Upper lobe of left lung (tissue), 6 donors: Measurements from ENCODE around the gene CRELD2. TPM values are rescaled to one million over a fixed set of nuclear protein-coding genes. Genes with fewer than 3 reads are reported as not detected.

Source experiments
- ATAC-seq, 2 donors: fragments of 200-7000 bp; cut with Tn5 transposase; one replicate each; pipeline ENCODE4 v1.9.1; 2022; ENCODE audit warnings: mild to moderate bottlenecking in 2 of 2, moderate library complexity in 2 of 2; ENCODE audit not compliant: low FRiP score in 2 of 2
- DNase-seq, 2 donors: peaks; one replicate each; pipeline ENCODE4 v3.0.0-alpha.2; 2019 to 2020
- H3K27ac ChIP-seq, 4 donors: fragments of 200-600 bp; sonication (generic); one replicate each; pipeline ENCODE4 v1.5.1; 2016 to 2019
- H3K27me3 ChIP-seq, 4 donors: fragments of 200-600 bp; sonication (generic); one replicate each; pipeline ENCODE4 v1.5.1; 2017 to 2019
- H3K36me3 ChIP-seq, 4 donors: fragments of 200-600 bp; sonication (generic); one replicate each; pipeline ENCODE4 v1.5.1; 2016 to 2019
- H3K4me1 ChIP-seq, 4 donors: fragments of 200-600 bp; sonication (generic); one replicate each; pipeline ENCODE4 v1.5.1; 2018 to 2019
- H3K4me3 ChIP-seq, 4 donors: fragments of 200-600 bp; sonication (generic); one replicate each; pipeline ENCODE4 v1.5.1; 2017 to 2019; ENCODE audit warnings: mild to moderate bottlenecking in 2 of 4, moderate library complexity in 1 of 4
- H3K9me3 ChIP-seq, 4 donors: fragments of 200-600 bp; sonication (generic); one replicate each; pipeline ENCODE4 v1.5.1; 2018 to 2019
- CTCF ChIP-seq, 6 experiments: fragments of 450-650 bp in 4 of 6; fragments of 200-600 bp in 2 of 6; sonication (generic) in 2 of 6; IDR thresholded peaks; one replicate each; pipeline ENCODE4 v1.5.1; 2016 to 2019; ENCODE audit warnings: antibody characterized with exemption in 6 of 6
- EP300 ChIP-seq, 4 donors: sonication (generic); formaldehyde crosslinking; IDR thresholded peaks; one replicate each; pipeline ENCODE4 v1.5.1; 2017; ENCODE audit warnings: antibody characterized with exemption in 4 of 4, control low read depth in 2 of 4
- POLR2A ChIP-seq, 4 donors: fragments of 450-650 bp; IDR thresholded peaks; one replicate each; pipeline ENCODE4 v1.5.1; 2016 to 2017; ENCODE audit warnings: antibody characterized with exemption in 4 of 4, mild to moderate bottlenecking in 2 of 4
- POLR2AphosphoS5 ChIP-seq, 2 donors: sonication (generic); formaldehyde crosslinking; IDR thresholded peaks; one replicate each; pipeline ENCODE4 v1.5.1; 2017; ENCODE audit warnings: antibody characterized with exemption in 2 of 2
- WGBS, 2 donors: methylation state at CpG; one replicate each; pipeline ENCODE4 v1.1.5; 2017 to 2018; 5-methylcytosine and 5-hydroxymethylcytosine counted together
- total RNA-seq, 6 donors: library from RNA; depleted of rRNA in 4 of 6; stranded (reverse); fragments of >200 nt in 4 of 6; gene quantifications; one replicate each; pipeline versions ENCODE4 v1.1.0 to v1.2.1, GENCODE V29; 2016 to 2021
- donor health status: DM: no; HTN: no; CAD: no; lungs with moderate emphysema.
- donor health status: DM: no; HTN: yes; CAD: no; lungs with severe emphysema.

Gene CRELD2
- total RNA-seq, 6 donors from 2014 or later, result 31.2 to 72.6 (median 46.9) TPM

- Histone ChIP-seq H3K36me3 (peaks cover 10 to 92% (median 59%) of the 10 kb centered on the region in 4 donors), H3K27me3 (no peaks in the 10 kb centered on the region), H3K4me3 (no peak overlapping the region), H3K4me1 (no peaks in the 10 kb centered on the region), H3K9me3 (no peaks in the 10 kb centered on the region), H3K27ac (no peak overlapping the region)
- ATAC-seq (no peak), DNase-seq (no peak)
- WGBS, 2 donors, result 95 to 97% methylated on average over 18 of the region's 18 CpGs
- TF ChIP-seq POLR2AphosphoS5 (IDR thresholded peaks at IDR 0.05) (no peak), EP300 (IDR thresholded peaks at IDR 0.05) (no peak), CTCF (IDR thresholded peaks at IDR 0.05) (no peak), POLR2A (IDR thresholded peaks at IDR 0.05) (no peak)
These were observed 13.0 kb upstream of the CRELD2 start for GRCh38 chr22:49905465-49905864.

- TF ChIP-seq POLR2A (IDR thresholded peaks at IDR 0.05) (no peak), CTCF (IDR thresholded peaks at IDR 0.05) (no peak), EP300 (IDR thresholded peaks at IDR 0.05) (no peak), POLR2AphosphoS5 (IDR thresholded peaks at IDR 0.05) (no peak)
- DNase-seq (peak in 1 of 2 donors; percentile 71), ATAC-seq (peak in 1 of 2 donors; percentile 10)
- Histone ChIP-seq H3K9me3 (no peaks in the 10 kb centered on the region), H3K36me3 (peaks cover 10 to 86% (median 57%) of the 10 kb centered on the region in 4 donors), H3K27ac (no peak overlapping the region), H3K27me3 (no peaks in the 10 kb centered on the region), H3K4me1 (no peaks in the 10 kb centered on the region), H3K4me3 (no peak overlapping the region)
- 95% methylated on average over 12 to 21 of the region's 28 CpGs for WGBS, 2 donors
These were observed 12.2 kb upstream of the CRELD2 start for GRCh38 chr22:49906071-49906798.

GRCh38 chr22:49906799-49907290, 11.6 kb upstream of the CRELD2 start:
- no peak for DNase-seq
- no peaks in the 10 kb centered on the region for H3K27me3 ChIP-seq
- TF ChIP-seq POLR2AphosphoS5 (IDR thresholded peaks at IDR 0.05) (no peak), POLR2A (IDR thresholded peaks at IDR 0.05) (no peak), EP300 (IDR thresholded peaks at IDR 0.05) (no peak), CTCF (IDR thresholded peaks at IDR 0.05) (no peak)
- ATAC-seq, result peak; percentile 7 to 20
- no peak overlapping the region for H3K4me3 ChIP-seq
- 93 to 95% methylated on average over 4 to 14 of the region's 14 CpGs for WGBS, 2 donors
- no peaks in the 10 kb centered on the region for H3K4me1 ChIP-seq
- H3K36me3 ChIP-seq, result peaks cover 10 to 86% (median 55%) of the 10 kb centered on the region in 4 donors
- H3K27ac ChIP-seq, result no peak overlapping the region
- H3K9me3 ChIP-seq, result no peaks in the 10 kb centered on the region

- Histone ChIP-seq H3K36me3 (peaks cover 10 to 86% (median 56%) of the 10 kb centered on the region in 4 donors), H3K27me3 (no peaks in the 10 kb centered on the region), H3K4me1 (no peaks in the 10 kb centered on the region), H3K27ac (no peak overlapping the region), H3K9me3 (no peaks in the 10 kb centered on the region), H3K4me3 (no peak overlapping the region)
- DNase-seq (peak in 1 of 2 donors; percentile 60), ATAC-seq (no peak)
- TF ChIP-seq CTCF (IDR thresholded peaks at IDR 0.05) (no peak), POLR2AphosphoS5 (IDR thresholded peaks at IDR 0.05) (no peak), EP300 (IDR thresholded peaks at IDR 0.05) (no peak), POLR2A (IDR thresholded peaks at IDR 0.05) (no peak)
- 90 to 94% methylated on average over 15 to 17 of the region's 19 CpGs for WGBS, 2 donors
These were observed 10.6 kb upstream of the CRELD2 start for GRCh38 chr22:49907807-49908206.
